Measurements from ENCODE around the gene HOXD10. TPM values are rescaled to one million over a fixed set of nuclear protein-coding genes. Genes with fewer than 3 reads are reported as not detected.

Gene HOXD10
- total and polyA plus RNA-seq, 2 experiments from 2014 or later: not detected

DNA sequence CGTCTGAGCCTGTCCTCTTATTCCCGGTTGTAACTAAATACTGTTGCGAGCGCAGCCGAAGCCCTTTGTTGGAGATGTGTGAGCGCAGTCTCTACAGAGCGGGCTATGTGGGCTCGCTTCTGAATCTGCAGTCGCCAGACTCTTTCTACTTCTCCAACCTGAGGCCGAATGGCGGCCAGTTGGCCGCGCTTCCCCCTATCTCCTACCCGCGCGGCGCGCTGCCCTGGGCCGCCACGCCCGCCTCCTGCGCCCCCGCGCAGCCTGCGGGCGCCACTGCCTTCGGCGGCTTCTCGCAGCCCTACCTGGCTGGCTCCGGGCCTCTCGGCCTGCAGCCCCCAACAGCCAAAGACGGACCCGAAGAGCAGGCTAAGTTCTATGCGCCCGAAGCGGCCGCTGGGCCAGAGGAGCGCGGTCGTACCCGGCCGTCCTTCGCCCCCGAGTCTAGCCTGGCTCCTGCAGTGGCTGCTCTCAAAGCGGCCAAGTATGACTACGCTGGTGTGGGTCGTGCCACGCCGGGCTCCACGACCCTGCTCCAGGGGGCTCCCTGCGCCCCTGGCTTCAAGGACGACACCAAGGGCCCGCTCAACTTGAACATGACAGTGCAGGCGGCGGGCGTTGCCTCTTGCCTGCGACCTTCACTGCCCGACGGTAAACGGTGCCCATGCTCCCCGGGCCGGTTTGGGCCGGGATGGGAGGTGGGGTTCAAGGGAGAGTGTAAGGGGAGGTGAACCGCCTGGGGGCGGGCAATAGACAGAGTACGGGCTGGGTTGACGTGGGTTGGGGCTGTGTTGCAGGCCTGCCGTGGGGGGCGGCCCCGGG, 16.6 kb upstream of the HOXD10 start, which contains the start of gene HOXD12:
Gene HOXD12 (plus strand): TSS at position 68 of the 819 bp plus-strand sequence. CDS start 7 bp downstream, at position 75.
- Histone ChIP-seq H3K4me3 (peak within 1 kb of the TSS; percentile 46), H2AFZ (peak within 1 kb of the TSS; percentile 59), H3F3A (replicated peaks; ENCODE audit: low read depth) (peaks cover 26% of the 10 kb centered on the region), H3K9me2 (ENCODE audit: insufficient read depth) (no peaks in the 10 kb centered on the region), H3K36me3 (ENCODE audit: insufficient read depth) (no peaks in the 10 kb centered on the region; the same call in 1 of the 2 replicates), H3K27me3 (ENCODE audit: insufficient read depth) (peaks cover 94% of the 10 kb centered on the region), H3K79me2 (replicated peaks; ENCODE audit: insufficient read depth) (no peaks in the 10 kb centered on the region), H3K4me2 (peak within 1 kb of the TSS; percentile 94), H3K4me1 (ENCODE audit: insufficient read depth) (peaks cover 62% of the 10 kb centered on the region), H3K27ac (ENCODE audit: low read depth) (no peak within 1 kb of the TSS), H4K20me1 (replicated peaks; ENCODE audit: insufficient read depth) (peaks cover 43% of the 10 kb centered on the region)
- no peak within 1 kb of the TSS for H3K27ac Mint-ChIP-seq
- peaks cover under 1% of the 10 kb centered on the region; the same call in 1 of the 3 replicates for H3K9me3 Mint-ChIP-seq
- TF ChIP-seq NANOG (IDR thresholded peaks at IDR 0.05; ENCODE audit: borderline replicate concordance) (no peak), EZH2 (IDR thresholded peaks at IDR 0.05; ENCODE audit: low read depth, unreplicated experiment) (peak; percentile 36), EZH2phosphoT487 (IDR thresholded peaks at IDR 0.05; ENCODE audit: unreplicated experiment) (peak; percentile 11)
- H3K4me3 Mint-ChIP-seq: peak within 1 kb of the TSS; percentile 68
- ATAC-seq: peak; percentile 1
- H3K27me3 Mint-ChIP-seq (ENCODE audit: insufficient read depth, low read depth, poor library complexity): peaks cover 99% of the 10 kb centered on the region
- peaks cover 46% of the 10 kb centered on the region for H3K4me1 Mint-ChIP-seq
- no peaks in the 10 kb centered on the region for H3K36me3 Mint-ChIP-seq (ENCODE audit: low read depth)
- no peak for DNase-seq (ENCODE audit: low spot score)

DNA sequence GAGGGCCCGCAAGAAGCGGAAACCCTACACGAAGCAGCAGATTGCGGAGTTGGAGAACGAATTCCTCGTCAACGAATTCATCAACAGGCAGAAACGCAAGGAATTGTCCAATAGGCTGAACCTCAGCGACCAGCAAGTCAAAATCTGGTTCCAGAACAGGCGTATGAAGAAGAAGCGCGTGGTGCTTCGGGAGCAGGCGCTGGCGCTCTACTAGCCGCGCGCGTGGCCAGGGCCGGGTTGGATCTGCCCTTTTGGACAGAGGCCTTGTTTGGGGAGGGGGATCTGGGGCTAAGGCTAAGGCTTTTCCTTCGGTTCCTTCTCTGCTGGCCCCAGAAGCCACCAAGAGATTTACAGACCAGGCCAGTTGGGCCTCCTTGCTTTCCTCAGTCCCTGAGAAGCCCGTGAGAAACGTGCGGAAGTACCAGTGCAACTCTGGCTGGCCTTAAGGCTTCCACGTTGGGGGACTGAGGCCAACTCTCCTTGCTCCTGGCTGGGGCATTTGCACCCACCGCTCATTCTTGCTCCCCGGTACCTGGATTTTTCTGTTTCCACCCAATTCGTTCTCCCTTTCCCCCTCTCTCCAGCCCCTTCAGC, 15.9 kb upstream of the HOXD10 start:
- H2AFZ ChIP-seq: peak overlapping the region; percentile 59; the same call in 1 of the 2 replicates
- Mint-ChIP-seq H3K36me3 (ENCODE audit: low read depth) (no peaks in the 10 kb centered on the region), H3K4me3 (peak overlapping the region; percentile 43; the same call in 2 of the 3 replicates), H3K4me1 (peaks cover 48% of the 10 kb centered on the region), H3K9me3 (peaks cover 3% of the 10 kb centered on the region; the same call in 1 of the 3 replicates), H3K27me3 (ENCODE audit: insufficient read depth, low read depth, poor library complexity) (peaks cover 99% of the 10 kb centered on the region), H3K27ac (no peak overlapping the region)
- H3F3A ChIP-seq (replicated peaks; ENCODE audit: low read depth): peaks cover 30% of the 10 kb centered on the region
- H3K9me2 ChIP-seq (ENCODE audit: insufficient read depth): no peaks in the 10 kb centered on the region
- no peak for ATAC-seq
- peak overlapping the region; percentile 46; the same call in 1 of the 2 replicates for H3K4me3 ChIP-seq
- no peaks in the 10 kb centered on the region for H3K79me2 ChIP-seq (replicated peaks; ENCODE audit: insufficient read depth)
- TF ChIP-seq EZH2phosphoT487 (IDR thresholded peaks at IDR 0.05; ENCODE audit: unreplicated experiment) (peak; percentile 87), EZH2 (IDR thresholded peaks at IDR 0.05; ENCODE audit: low read depth, unreplicated experiment) (peak; percentile 98), ZNF331 (CRISPR knock-in tag; IDR thresholded peaks at IDR 0.05; ENCODE audit: low read depth) (no peak)
- H3K4me1 ChIP-seq (ENCODE audit: insufficient read depth): peaks cover 64% of the 10 kb centered on the region
- peak overlapping the region; percentile 94 for H3K4me2 ChIP-seq
- peaks cover 40% of the 10 kb centered on the region for H4K20me1 ChIP-seq (replicated peaks; ENCODE audit: insufficient read depth)
- peaks cover 94% of the 10 kb centered on the region for H3K27me3 ChIP-seq (ENCODE audit: insufficient read depth)
- DNase-seq (ENCODE audit: low spot score): peak; percentile 53
- no peak overlapping the region for H3K27ac ChIP-seq (ENCODE audit: low read depth)
- H3K36me3 ChIP-seq (ENCODE audit: insufficient read depth): no peaks in the 10 kb centered on the region; the same call in 1 of the 2 replicates

DNA sequence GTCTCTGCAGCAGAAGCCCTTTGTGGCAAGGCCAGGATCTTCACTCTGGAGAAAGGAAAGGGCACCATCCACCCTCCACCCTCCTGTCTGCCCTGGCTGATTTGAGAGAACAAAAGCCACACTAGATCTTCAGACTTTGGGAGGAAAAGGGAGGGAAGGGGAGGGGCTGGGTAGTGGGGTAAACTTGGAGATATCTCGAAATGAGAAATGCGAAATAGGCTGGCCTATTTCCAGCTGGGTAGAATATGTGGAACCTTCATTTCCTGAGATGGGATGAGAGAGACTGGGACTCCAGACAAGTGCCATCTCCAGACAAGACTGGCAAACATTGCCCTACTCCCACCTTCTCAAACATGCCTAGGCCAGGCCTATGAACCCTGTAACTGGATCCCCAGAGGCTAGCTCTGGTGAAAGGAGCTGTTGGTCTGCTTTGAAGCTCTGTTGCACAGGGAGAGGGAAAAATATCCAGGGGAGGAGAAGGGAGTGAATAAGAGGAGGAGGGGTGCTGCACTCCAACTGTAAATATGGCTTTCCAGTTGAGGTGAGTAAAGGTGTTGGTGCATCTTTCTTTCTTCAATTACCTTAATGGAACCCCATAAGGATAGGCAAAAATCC, 15.3 kb upstream of the HOXD10 start:
- no peak overlapping the region for H3K4me2 ChIP-seq
- no peaks in the 10 kb centered on the region; the same call in 1 of the 2 replicates for H3K36me3 ChIP-seq (ENCODE audit: insufficient read depth)
- DNase-seq (ENCODE audit: low spot score) (no peak), ATAC-seq (no peak)
- Mint-ChIP-seq H3K27me3 (ENCODE audit: insufficient read depth, low read depth, poor library complexity) (peaks cover 99% of the 10 kb centered on the region), H3K9me3 (peaks cover 3% of the 10 kb centered on the region; the same call in 1 of the 3 replicates), H3K4me3 (no peak overlapping the region), H3K36me3 (ENCODE audit: low read depth) (no peaks in the 10 kb centered on the region; the same call in 2 of the 3 replicates), H3K4me1 (peaks cover 49% of the 10 kb centered on the region), H3K27ac (no peak overlapping the region)
- H3K9me2 ChIP-seq (ENCODE audit: insufficient read depth): no peaks in the 10 kb centered on the region
- peaks cover 62% of the 10 kb centered on the region for H3K4me1 ChIP-seq (ENCODE audit: insufficient read depth)
- no peaks in the 10 kb centered on the region for H3K79me2 ChIP-seq (replicated peaks; ENCODE audit: insufficient read depth)
- TF ChIP-seq ZNF331 (CRISPR knock-in tag; IDR thresholded peaks at IDR 0.05; ENCODE audit: low read depth) (no peak), EZH2 (IDR thresholded peaks at IDR 0.05; ENCODE audit: low read depth, unreplicated experiment) (peak; percentile 95)
- H3K27me3 ChIP-seq (ENCODE audit: insufficient read depth): peaks cover 94% of the 10 kb centered on the region
- H4K20me1 ChIP-seq (replicated peaks; ENCODE audit: insufficient read depth): peaks cover 36% of the 10 kb centered on the region
- no peak overlapping the region for H3K4me3 ChIP-seq
- H3K27ac ChIP-seq (ENCODE audit: low read depth): no peak overlapping the region
- H2AFZ ChIP-seq: no peak overlapping the region
- H3F3A ChIP-seq (replicated peaks; ENCODE audit: low read depth): peaks cover 35% of the 10 kb centered on the region

Data from GM23338 (cell line).